Loucy (cell line): ENCODE data around the gene CECR2.

ENCODE experiments used
- H2AFZ ChIP-seq: fragments of 200-600 bp; sonication (generic); 2 replicates; pipeline ENCODE4 v1.6.0; 2016; ENCODE audit warnings: antibody characterized with exemption, mild to moderate bottlenecking, low read length, moderate library complexity
- H3F3A ChIP-seq: fragments of 200-600 bp; 2 replicates; pipeline ENCODE4 v1.6.0; 2016; ENCODE audit warnings: antibody characterized with exemption, low read depth, mild to moderate bottlenecking
- H3K27me3 ChIP-seq: fragments of 200-600 bp; sonication (generic); 2 replicates; pipeline ENCODE4 v1.6.1; 2014; ENCODE audit warnings: low read length, mild to moderate bottlenecking; ENCODE audit not compliant: insufficient read depth, poor library complexity, severe bottlenecking
- H3K36me3 ChIP-seq: fragments of 200-600 bp; sonication (generic); 2 replicates; pipeline ENCODE4 v1.6.1; 2016; ENCODE audit warnings: low read length; ENCODE audit not compliant: insufficient read depth
- H3K4me1 ChIP-seq: fragments of 200-600 bp; sonication (generic); 2 replicates; pipeline ENCODE4 v1.5.1; 2014; ENCODE audit warnings: low read length, mild to moderate bottlenecking; ENCODE audit not compliant: insufficient read depth, poor library complexity, severe bottlenecking
- H3K4me2 ChIP-seq: fragments of 200-600 bp; sonication (generic); 2 replicates; pipeline ENCODE4 v1.6.0; 2014; ENCODE audit warnings: antibody characterized with exemption, low read length, low read depth, mild to moderate bottlenecking; ENCODE audit not compliant: poor library complexity, severe bottlenecking
- H3K4me3 ChIP-seq: fragments of 200-600 bp; sonication (generic); 2 replicates; pipeline ENCODE4 v1.5.1; 2014; ENCODE audit warnings: low read length, mild to moderate bottlenecking, mixed read lengths; ENCODE audit not compliant: poor library complexity, severe bottlenecking
- H3K79me2 ChIP-seq: fragments of 200-600 bp; sonication (generic); 2 replicates; pipeline ENCODE4 v1.6.1; 2014; ENCODE audit warnings: low read length; ENCODE audit not compliant: insufficient read depth
- H3K9ac ChIP-seq: fragments of 200-600 bp; sonication (generic); 2 replicates; pipeline ENCODE4 v1.6.0; 2014; ENCODE audit warnings: mild to moderate bottlenecking, low read depth, low read length, moderate library complexity; ENCODE audit not compliant: poor library complexity, severe bottlenecking
- H3K9me2 ChIP-seq: fragments of 200-600 bp; sonication (generic); replicated peaks from 2 replicates; pipeline ENCODE4 v1.6.1; 2016; ENCODE audit warnings: low read depth, low read length, mixed read lengths
- H3K9me3 ChIP-seq: fragments of 200-600 bp; sonication (generic); 2 replicates; pipeline ENCODE4 v1.6.1; 2014; ENCODE audit warnings: mild to moderate bottlenecking, antibody characterized with exemption, low read length, low read depth; ENCODE audit not compliant: insufficient read depth
- H4K20me1 ChIP-seq: fragments of 200-600 bp; sonication (generic); 2 replicates; pipeline ENCODE4 v1.6.0; 2014; ENCODE audit warnings: antibody characterized with exemption, low read length, mild to moderate bottlenecking; ENCODE audit not compliant: insufficient read depth, poor library complexity, severe bottlenecking
- CTCF ChIP-seq: fragments of 200-600 bp; sonication (generic); conservative IDR thresholded peaks from 2 replicates; pipeline ENCODE4 v1.5.1; 2014; ENCODE audit warnings: mild to moderate bottlenecking, antibody characterized with exemption, low read length
- EZH2phosphoT487 ChIP-seq: fragments of 200-600 bp; IDR thresholded peaks from 2 replicates; pipeline ENCODE4 v1.6.1; 2018; ENCODE audit warnings: antibody characterized with exemption, mild to moderate bottlenecking, moderate library complexity, borderline replicate concordance

The CECR2 gene

GRCh38 chr22:17339095-17339693 lies 30.1 kb upstream of the CECR2 start:
- Histone ChIP-seq H3K4me1 (no peaks in the 10 kb centered on the region), H3K79me2 (no peaks in the 10 kb centered on the region), H3K9me2 (no peaks in the 10 kb centered on the region), H3K9ac (no peak overlapping the region), H2AFZ (0 out of 2 replicates have a peak overlapping the region, but pooled peaks have one; percentile 19), H4K20me1 (no peaks in the 10 kb centered on the region), H3K4me3 (no peak overlapping the region), H3K27me3 (no peaks in the 10 kb centered on the region), H3K36me3 (no peaks in the 10 kb centered on the region), H3K9me3 (no peaks in the 10 kb centered on the region), H3K4me2 (no peak overlapping the region), H3F3A (no peaks in the 10 kb centered on the region)
- no peak for TF ChIP-seq CTCF
- no peak for TF ChIP-seq EZH2phosphoT487

- Histone ChIP-seq H3K9me3 (no peaks in the 10 kb centered on the region), H3K4me1 (no peaks in the 10 kb centered on the region), H3K27me3 (no peaks in the 10 kb centered on the region), H3K36me3 (no peaks in the 10 kb centered on the region), H3K4me2 (no peak overlapping the region), H3K4me3 (no peak overlapping the region), H3K9me2 (no peaks in the 10 kb centered on the region), H3K79me2 (no peaks in the 10 kb centered on the region), H3K9ac (no peak overlapping the region), H3F3A (no peaks in the 10 kb centered on the region), H4K20me1 (no peaks in the 10 kb centered on the region), H2AFZ (no peak overlapping the region)
- TF ChIP-seq CTCF = no peak
- no peak for TF ChIP-seq EZH2phosphoT487
Measured at GRCh38 chr22:17342361-17342760, 26.9 kb upstream of the CECR2 start.

- Histone ChIP-seq H4K20me1 (no peaks in the 10 kb centered on the region), H3K9ac (no peak overlapping the region), H2AFZ (no peak overlapping the region), H3K79me2 (no peaks in the 10 kb centered on the region), H3K4me3 (no peak overlapping the region), H3K4me1 (peaks cover 3% of the 10 kb centered on the region), H3K9me3 (no peaks in the 10 kb centered on the region), H3K27me3 (no peaks in the 10 kb centered on the region), H3K9me2 (no peaks in the 10 kb centered on the region), H3F3A (no peaks in the 10 kb centered on the region), H3K4me2 (no peak overlapping the region), H3K36me3 (no peaks in the 10 kb centered on the region)
- TF ChIP-seq EZH2phosphoT487 (no peak), CTCF (no peak)
Measured at GRCh38 chr22:17343766-17344165, 25.5 kb upstream of the CECR2 start.
